Chondrocyte (in vitro differentiated cells): ENCODE results near the gene ACSBG1. TPM values are rescaled to one million over a fixed set of nuclear protein-coding genes. Genes with fewer than 3 reads are reported as not detected.

Experiments used
- DNase-seq: peaks from one replicate; pipeline ENCODE4 v3.0.0; 2021; ENCODE audit warnings: mixed read lengths, low spot score
- H3K27ac Mint-ChIP-seq: one replicate; pipeline ENCODE4 v1.8.0; 2021; ENCODE audit warnings: mild to moderate bottlenecking, moderate library complexity, mixed read lengths; ENCODE audit not compliant: unreplicated experiment
- H3K27me3 Mint-ChIP-seq: 2 replicates; pipeline ENCODE4 v1.8.0; 2021; ENCODE audit warnings: low read depth, mixed read lengths
- H3K36me3 Mint-ChIP-seq: 2 replicates; pipeline ENCODE4 v1.8.0; 2021; ENCODE audit warnings: low read depth, mixed read lengths
- H3K4me1 Mint-ChIP-seq: 2 replicates; pipeline ENCODE4 v1.8.0; 2021; ENCODE audit warnings: low read depth, mild to moderate bottlenecking, mixed read lengths
- H3K4me3 Mint-ChIP-seq: one replicate; pipeline ENCODE4 v1.8.0; 2021; ENCODE audit warnings: mild to moderate bottlenecking, moderate library complexity, mixed read lengths; ENCODE audit not compliant: unreplicated experiment
- H3K9me3 Mint-ChIP-seq: 2 replicates; pipeline ENCODE4 v1.8.0; 2021; ENCODE audit warnings: low read depth, mixed read lengths
- CTCF ChIP-seq: fragments of 200-600 bp; sonication (generic); IDR thresholded peaks from 2 replicates; pipeline ENCODE4 v1.5.0; 2021; ENCODE audit warnings: antibody characterized with exemption, mild to moderate bottlenecking, moderate library complexity
- total RNA-seq: library from RNA; stranded (reverse); gene quantifications from 3 replicates; pipeline ENCODE4 v1.2.1, GENCODE V29; 2021

The ACSBG1 gene
- total RNA-seq, 1 donor from 2014 or later, result not detected

GRCh38 chr15:78203346-78204225 lies 30.8 kb downstream of the ACSBG1 start:
- Mint-ChIP-seq H3K27ac (no peak overlapping the region), H3K27me3 (peaks cover 5% of the 10 kb centered on the region), H3K9me3 (no peaks in the 10 kb centered on the region), H3K4me3 (no peak overlapping the region), H3K36me3 (no peaks in the 10 kb centered on the region), H3K4me1 (peaks cover 17% of the 10 kb centered on the region)
- TF ChIP-seq CTCF, result no peak
- no peak for DNase-seq

- TF ChIP-seq CTCF, result no peak
- H3K9me3 Mint-ChIP-seq, result no peaks in the 10 kb centered on the region
- H3K4me1 Mint-ChIP-seq, result peaks cover 10% of the 10 kb centered on the region
- DNase-seq, result no peak
- no peak overlapping the region for H3K27ac Mint-ChIP-seq
- no peaks in the 10 kb centered on the region for H3K36me3 Mint-ChIP-seq
- H3K4me3 Mint-ChIP-seq, result no peak overlapping the region
- H3K27me3 Mint-ChIP-seq, result peaks cover 5% of the 10 kb centered on the region
These were observed 32.8 kb downstream of the ACSBG1 start for GRCh38 chr15:78201281-78202190.

GRCh38 chr15:78200276-78200930 lies 34.0 kb downstream of the ACSBG1 start:
- H3K4me3 Mint-ChIP-seq, result no peak overlapping the region
- H3K27me3 Mint-ChIP-seq, result peaks cover 5% of the 10 kb centered on the region
- no peak overlapping the region for H3K27ac Mint-ChIP-seq
- no peak for DNase-seq
- H3K4me1 Mint-ChIP-seq, result peaks cover 4% of the 10 kb centered on the region
- H3K36me3 Mint-ChIP-seq, result no peaks in the 10 kb centered on the region
- no peak for TF ChIP-seq CTCF
- no peaks in the 10 kb centered on the region for H3K9me3 Mint-ChIP-seq

GRCh38 chr15:78197632-78198031 lies 36.7 kb downstream of the ACSBG1 start:
- Mint-ChIP-seq H3K36me3 (no peaks in the 10 kb centered on the region), H3K27me3 (peaks cover 6% of the 10 kb centered on the region), H3K27ac (no peak overlapping the region), H3K9me3 (no peaks in the 10 kb centered on the region), H3K4me3 (no peak overlapping the region), H3K4me1 (no peaks in the 10 kb centered on the region)
- TF ChIP-seq CTCF, result no peak
- DNase-seq, result peak; percentile 28
